Neutrophil (primary cell): ENCODE measurements around the gene DHDDS.

Source experiments
- H3K27ac ChIP-seq: fragments of 200-600 bp; sonication (generic); 2 replicates; pipeline ENCODE4 v1.5.1; 2016; ENCODE audit warnings: mild to moderate bottlenecking, moderate library complexity
- H3K27me3 ChIP-seq: fragments of 200-600 bp; sonication (generic); 2 replicates; pipeline ENCODE4 v1.6.0; 2016; ENCODE audit warnings: mild to moderate bottlenecking
- H3K36me3 ChIP-seq: fragments of 200-600 bp; sonication (generic); 2 replicates; pipeline ENCODE4 v1.5.1; 2017
- H3K4me1 ChIP-seq, 2 experiments: fragments of 200-600 bp in 1 of 2; sonication (generic) in 1 of 2; 1 replicate in 1 of 2; 2 replicates in 1 of 2; pipeline versions ENCODE4 v1.5.1 to v1.6.1; 2013 to 2016; ENCODE audit warnings: low read depth in 1 of 2, low read length in 1 of 2, mild to moderate bottlenecking in 1 of 2, moderate library complexity in 1 of 2; ENCODE audit not compliant: control insufficient read depth in 1 of 2, insufficient read depth in 1 of 2
- H3K4me3 ChIP-seq, 2 experiments: fragments of 200-600 bp in 1 of 2; sonication (generic) in 1 of 2; 1 replicate in 1 of 2; 2 replicates in 1 of 2; pipeline ENCODE4 v1.5.1; 2013 to 2016; ENCODE audit warnings: low read depth in 1 of 2, low read length in 1 of 2, mild to moderate bottlenecking in 1 of 2, moderate library complexity in 1 of 2
- H3K9me3 ChIP-seq: fragments of 200-600 bp; sonication (generic); 2 replicates; pipeline ENCODE4 v1.5.1; 2016
- TF ChIP-seq, protein P1 (sequence below): fragments of 200-600 bp; sonication (generic); IDR thresholded peaks from 2 replicates; pipeline ENCODE4 v1.5.1; 2016; ENCODE audit warnings: antibody characterized with exemption

DHDDS gene

DNA sequence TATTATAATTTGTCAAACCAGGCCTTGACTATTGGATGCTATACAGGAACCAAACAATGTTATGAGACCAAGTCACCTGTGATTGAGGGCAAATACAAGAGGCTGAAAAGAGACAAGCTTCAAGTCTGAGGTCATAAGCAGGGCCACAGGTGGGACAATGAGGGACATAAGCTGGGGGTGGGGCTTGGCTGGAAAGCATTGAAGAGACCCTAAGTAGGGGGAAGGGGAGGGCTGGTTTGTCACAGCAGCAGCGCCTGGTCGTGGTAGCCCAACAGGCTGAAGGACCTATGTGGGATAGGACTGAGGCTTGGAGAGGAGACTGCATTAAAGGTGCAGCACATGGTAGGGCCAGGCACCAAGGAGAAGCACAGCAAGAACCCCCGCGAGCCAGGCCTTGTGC, 58.0 kb downstream of the DHDDS start:
- Histone ChIP-seq H3K9me3 (no peaks in the 10 kb centered on the region), H3K27ac (no peak overlapping the region), H3K27me3 (no peaks in the 10 kb centered on the region), H3K4me3 (no peak overlapping the region), H3K36me3 (no peaks in the 10 kb centered on the region), H3K4me1 (no peaks in the 10 kb centered on the region)
- TF ChIP-seq, protein P1, sequence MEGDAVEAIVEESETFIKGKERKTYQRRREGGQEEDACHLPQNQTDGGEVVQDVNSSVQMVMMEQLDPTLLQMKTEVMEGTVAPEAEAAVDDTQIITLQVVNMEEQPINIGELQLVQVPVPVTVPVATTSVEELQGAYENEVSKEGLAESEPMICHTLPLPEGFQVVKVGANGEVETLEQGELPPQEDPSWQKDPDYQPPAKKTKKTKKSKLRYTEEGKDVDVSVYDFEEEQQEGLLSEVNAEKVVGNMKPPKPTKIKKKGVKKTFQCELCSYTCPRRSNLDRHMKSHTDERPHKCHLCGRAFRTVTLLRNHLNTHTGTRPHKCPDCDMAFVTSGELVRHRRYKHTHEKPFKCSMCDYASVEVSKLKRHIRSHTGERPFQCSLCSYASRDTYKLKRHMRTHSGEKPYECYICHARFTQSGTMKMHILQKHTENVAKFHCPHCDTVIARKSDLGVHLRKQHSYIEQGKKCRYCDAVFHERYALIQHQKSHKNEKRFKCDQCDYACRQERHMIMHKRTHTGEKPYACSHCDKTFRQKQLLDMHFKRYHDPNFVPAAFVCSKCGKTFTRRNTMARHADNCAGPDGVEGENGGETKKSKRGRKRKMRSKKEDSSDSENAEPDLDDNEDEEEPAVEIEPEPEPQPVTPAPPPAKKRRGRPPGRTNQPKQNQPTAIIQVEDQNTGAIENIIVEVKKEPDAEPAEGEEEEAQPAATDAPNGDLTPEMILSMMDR = no peak

DNA sequence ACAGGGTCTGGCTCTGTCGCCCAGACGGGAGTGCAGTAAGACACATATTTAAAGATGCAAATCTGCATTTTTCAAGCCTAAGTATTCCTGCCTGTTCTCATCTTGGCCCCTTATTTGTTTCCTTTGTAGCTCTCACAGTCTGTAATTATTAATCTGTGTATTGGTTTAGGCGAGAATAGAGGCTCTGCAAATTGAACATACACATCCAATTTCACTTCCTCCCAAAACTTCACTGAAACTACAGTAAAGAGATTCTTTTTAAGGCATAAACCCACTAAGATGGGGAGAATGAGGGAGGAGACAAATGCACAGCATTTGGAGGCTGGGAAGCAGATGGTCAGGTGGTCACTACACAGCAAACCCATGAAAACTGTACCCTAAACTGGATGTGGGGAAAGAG, 61.1 kb downstream of the DHDDS start:
- Histone ChIP-seq H3K4me1 (no peaks in the 10 kb centered on the region), H3K27me3 (no peaks in the 10 kb centered on the region), H3K27ac (no peak overlapping the region), H3K9me3 (no peaks in the 10 kb centered on the region), H3K4me3 (no peak overlapping the region), H3K36me3 (no peaks in the 10 kb centered on the region)
- TF ChIP-seq, protein P1 = no peak

DNA sequence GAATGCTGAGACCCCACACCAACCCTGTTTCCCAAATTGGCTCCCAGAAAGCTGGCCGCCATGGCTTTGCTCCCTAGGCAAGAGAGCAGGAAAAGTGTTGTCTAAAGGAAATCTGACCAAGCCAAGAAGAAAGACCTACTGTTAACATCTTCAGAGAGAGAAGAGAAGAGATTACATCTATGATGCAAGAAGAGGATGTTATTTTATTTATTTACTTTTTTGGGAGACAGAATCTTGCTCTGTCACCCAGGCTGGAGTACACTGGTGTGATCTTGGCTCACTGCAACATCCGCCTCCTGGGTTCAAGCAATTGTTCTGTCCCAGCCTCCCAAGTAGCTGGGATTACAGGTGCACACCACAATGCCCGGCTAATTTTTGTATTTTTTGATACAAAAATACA, 61.8 kb downstream of the DHDDS start:
- Histone ChIP-seq H3K27ac (no peak overlapping the region), H3K4me3 (no peak overlapping the region), H3K9me3 (no peaks in the 10 kb centered on the region), H3K36me3 (no peaks in the 10 kb centered on the region), H3K4me1 (no peaks in the 10 kb centered on the region), H3K27me3 (no peaks in the 10 kb centered on the region)
- TF ChIP-seq, protein P1 = no peak

DNA sequence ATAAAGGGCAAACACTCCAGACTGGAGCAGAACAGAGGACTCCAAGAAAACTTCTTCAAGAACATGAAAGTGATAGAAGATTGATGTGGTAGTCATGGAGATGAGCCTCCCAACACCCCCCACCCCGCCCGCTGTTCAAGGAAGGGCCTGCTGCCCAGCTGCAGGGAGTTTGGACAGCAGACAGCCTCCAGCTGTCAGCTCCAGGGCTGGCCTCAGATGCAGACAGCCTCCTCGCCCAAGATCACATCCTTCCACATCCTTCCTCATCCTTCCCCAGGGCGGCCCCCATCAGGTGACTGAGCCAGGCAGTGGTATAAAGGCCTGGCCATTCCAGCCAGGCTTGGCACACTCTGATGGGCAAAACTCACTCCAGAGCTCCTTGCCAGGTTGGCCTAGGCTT, 64.7 kb downstream of the DHDDS start:
- H3K27me3 ChIP-seq = no peaks in the 10 kb centered on the region
- H3K27ac ChIP-seq = no peak overlapping the region
- H3K4me1 ChIP-seq = peaks cover 12 to 20% of the 10 kb centered on the region in 2 experiments
- H3K36me3 ChIP-seq = no peaks in the 10 kb centered on the region
- H3K9me3 ChIP-seq = no peaks in the 10 kb centered on the region
- no peak overlapping the region for H3K4me3 ChIP-seq
- TF ChIP-seq, protein P1 = no peak

DNA sequence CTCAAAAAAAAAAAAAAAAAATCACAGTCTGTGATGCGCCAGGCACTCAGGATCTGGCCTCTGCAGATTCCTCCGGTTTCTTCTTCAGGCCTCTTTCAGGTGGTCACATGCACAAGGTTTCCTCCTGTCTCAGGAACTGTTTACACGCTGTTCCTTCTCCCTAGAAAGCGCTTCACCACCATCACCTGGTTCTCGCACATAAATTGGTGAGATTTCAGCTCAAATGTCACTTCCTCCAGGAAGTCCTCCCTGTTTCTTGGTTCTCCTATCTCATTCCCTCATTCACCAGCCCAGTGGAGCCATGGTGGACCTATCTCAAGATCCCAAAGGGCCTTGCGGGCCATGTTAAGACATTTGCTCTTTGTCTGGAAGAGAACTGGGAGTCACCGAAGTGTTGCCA, 66.8 kb downstream of the DHDDS start:
- TF ChIP-seq, protein P1 = no peak

More for the DNA sequence above, 66.8 kb downstream of the DHDDS start:
- H3K4me3 ChIP-seq = no peak overlapping the region
- no peaks in the 10 kb centered on the region for H3K9me3 ChIP-seq
- peaks cover 19 to 25% of the 10 kb centered on the region in 2 experiments for H3K4me1 ChIP-seq
- H3K36me3 ChIP-seq = no peaks in the 10 kb centered on the region
- H3K27me3 ChIP-seq = no peaks in the 10 kb centered on the region
- H3K27ac ChIP-seq = no peak overlapping the region
